Stomach (tissue), 4 donors: ENCODE measurements around the gene PDZK1IP1.

Source experiments
- POLR2A ChIP-seq, 4 donors: fragments of 450-650 bp; IDR thresholded peaks; one replicate each; pipeline ENCODE4 v1.6.1; 2016; ENCODE audit warnings: antibody characterized with exemption in 4 of 4, control low read depth in 2 of 4, mild to moderate bottlenecking in 1 of 4, moderate library complexity in 1 of 4
- POLR2AphosphoS5 ChIP-seq, 3 donors: sonication (generic); formaldehyde crosslinking; IDR thresholded peaks; one replicate each; pipeline ENCODE4 v1.6.1; 2016; ENCODE audit warnings: antibody characterized with exemption in 3 of 3
- TF ChIP-seq, protein P1 (sequence below), 7 experiments: fragments of 450-650 bp in 4 of 7; fragments of 200-600 bp in 3 of 7; sonication (generic) in 3 of 7; IDR thresholded peaks; one replicate each; pipeline ENCODE4 v1.5.1; 2016 to 2019; ENCODE audit warnings: antibody characterized with exemption in 7 of 7, control low read depth in 2 of 7, mild to moderate bottlenecking in 1 of 7

GRCh38 chr1:47178654-47179016, 11.2 kb downstream of the PDZK1IP1 start:
- TF ChIP-seq, protein P1, sequence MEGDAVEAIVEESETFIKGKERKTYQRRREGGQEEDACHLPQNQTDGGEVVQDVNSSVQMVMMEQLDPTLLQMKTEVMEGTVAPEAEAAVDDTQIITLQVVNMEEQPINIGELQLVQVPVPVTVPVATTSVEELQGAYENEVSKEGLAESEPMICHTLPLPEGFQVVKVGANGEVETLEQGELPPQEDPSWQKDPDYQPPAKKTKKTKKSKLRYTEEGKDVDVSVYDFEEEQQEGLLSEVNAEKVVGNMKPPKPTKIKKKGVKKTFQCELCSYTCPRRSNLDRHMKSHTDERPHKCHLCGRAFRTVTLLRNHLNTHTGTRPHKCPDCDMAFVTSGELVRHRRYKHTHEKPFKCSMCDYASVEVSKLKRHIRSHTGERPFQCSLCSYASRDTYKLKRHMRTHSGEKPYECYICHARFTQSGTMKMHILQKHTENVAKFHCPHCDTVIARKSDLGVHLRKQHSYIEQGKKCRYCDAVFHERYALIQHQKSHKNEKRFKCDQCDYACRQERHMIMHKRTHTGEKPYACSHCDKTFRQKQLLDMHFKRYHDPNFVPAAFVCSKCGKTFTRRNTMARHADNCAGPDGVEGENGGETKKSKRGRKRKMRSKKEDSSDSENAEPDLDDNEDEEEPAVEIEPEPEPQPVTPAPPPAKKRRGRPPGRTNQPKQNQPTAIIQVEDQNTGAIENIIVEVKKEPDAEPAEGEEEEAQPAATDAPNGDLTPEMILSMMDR (IDR thresholded peaks at IDR 0.05), result no peak
- no peak for TF ChIP-seq POLR2AphosphoS5 (IDR thresholded peaks at IDR 0.05)
- TF ChIP-seq POLR2A (IDR thresholded peaks at IDR 0.05), result no peak
